Common myeloid progenitor, CD34-positive (primary cell): ENCODE measurements around the gene KRTAP10-3.

Source experiments
- CTCF ChIA-PET: fragments of 350-600 bp; sonication (Branson Sonifier 250); formaldehyde crosslinking; loops from one replicate; lab custom pipeline; 2021; ENCODE audit warnings: antibody characterized with exemption; lab: Charles Lee
- POLR2A ChIA-PET: fragments of 350-600 bp; sonication (Branson Sonifier 250); formaldehyde crosslinking; loops from one replicate; lab custom pipeline; 2021; ENCODE audit warnings: antibody characterized with exemption; lab: Charles Lee
- DNase-seq, 3 donors: peaks; one replicate each; pipeline versions ENCODE4 v3.0.0 to v3.0.0-alpha.2; 2013
- H3K27ac ChIP-seq, 2 experiments: 1 replicate in 1 of 2; 2 replicates in 1 of 2; pipeline ENCODE4 v1.7.0; 2013; ENCODE audit warnings: inconsistent platforms in 2 of 2, low read length in 2 of 2, mild to moderate bottlenecking in 2 of 2, low read depth in 1 of 2, moderate library complexity in 1 of 2; ENCODE audit not compliant: severe bottlenecking in 2 of 2, insufficient read depth in 1 of 2, poor library complexity in 1 of 2
- H3K27me3 ChIP-seq, 5 experiments: replicated peaks in 2 of 5; 1 replicate in 3 of 5; 2 replicates in 2 of 5; pipeline versions ENCODE4 v1.6.1 to v1.7.0; 2013; ENCODE audit warnings: low read length in 4 of 5, mild to moderate bottlenecking in 2 of 5, moderate library complexity in 2 of 5, inconsistent platforms in 1 of 5; ENCODE audit not compliant: insufficient read depth in 5 of 5, control insufficient read depth in 4 of 5
- H3K36me3 ChIP-seq, 4 experiments: 1 replicate in 2 of 4; 2 replicates in 2 of 4; pipeline versions ENCODE4 v1.6.1 to v1.7.0; 2013; ENCODE audit warnings: low read length in 3 of 4, control low read depth in 1 of 4, mild to moderate bottlenecking in 1 of 4; ENCODE audit not compliant: control insufficient read depth in 4 of 4, insufficient read depth in 4 of 4
- H3K4me1 ChIP-seq, 4 experiments: 1 replicate in 3 of 4; 2 replicates in 1 of 4; pipeline versions ENCODE4 v1.6.1 to v1.7.1; 2013; ENCODE audit warnings: low read length in 3 of 4, mild to moderate bottlenecking in 3 of 4, control low read depth in 1 of 4, inconsistent platforms in 1 of 4, moderate library complexity in 1 of 4; ENCODE audit not compliant: control insufficient read depth in 4 of 4, insufficient read depth in 4 of 4; ENCODE audit errors: control extremely low read depth in 1 of 4
- H3K4me3 ChIP-seq, 7 experiments: 1 replicate in 4 of 7; 2 replicates in 3 of 7; pipeline versions ENCODE4 v1.5.1 to v1.7.0; 2013; ENCODE audit warnings: mild to moderate bottlenecking in 7 of 7, low read length in 6 of 7, moderate library complexity in 6 of 7, inconsistent platforms in 2 of 7, low read depth in 2 of 7, control low read depth in 1 of 7; ENCODE audit not compliant: insufficient read depth in 4 of 7, control insufficient read depth in 1 of 7; ENCODE audit errors: extremely low read depth in 1 of 7
- H3K9me3 ChIP-seq, 5 experiments: 1 replicate in 4 of 5; 2 replicates in 1 of 5; pipeline versions ENCODE4 v1.6.1 to v1.7.1; 2013; ENCODE audit warnings: low read length in 4 of 5, mild to moderate bottlenecking in 2 of 5, inconsistent platforms in 1 of 5, low read depth in 1 of 5, moderate library complexity in 1 of 5; ENCODE audit not compliant: control insufficient read depth in 4 of 5, insufficient read depth in 2 of 5; ENCODE audit errors: control extremely low read depth in 1 of 5
- WGBS: methylation state at CpG from one replicate; pipeline ENCODE4 v1.1.5; 2013; ENCODE audit not compliant: insufficient coverage; 5-methylcytosine and 5-hydroxymethylcytosine counted together

Gene KRTAP10-3

GRCh38 chr21:44537930-44538911, 20.4 kb downstream of the KRTAP10-3 start:
- Histone ChIP-seq H3K36me3 (no peaks in the 10 kb centered on the region), H3K4me1 (no peaks in the 10 kb centered on the region), H3K9me3 (peaks cover 0 to 5% (median 0%) of the 10 kb centered on the region in 5 experiments), H3K27ac (no peak overlapping the region), H3K4me3 (no peak overlapping the region), H3K27me3 (peaks cover 0 to 11% (median 3%) of the 10 kb centered on the region in 5 experiments)
- ChIA-PET CTCF (interaction anchor here (0.7 kb wide), 1 partner anchor 205 kb away, joined by 3 read pairs; no protein-coding TSS in a partner anchor), POLR2A (no interaction called here)
- WGBS, result 98% methylated on average over 27 of the region's 33 CpGs
- DNase-seq, result no peak

- H3K27me3 ChIP-seq, result peaks cover 0 to 9% (median 0%) of the 10 kb centered on the region in 5 experiments
- H3K27ac ChIP-seq, result no peak overlapping the region
- POLR2A ChIA-PET, result interaction anchor here (0.6 kb wide), 1 partner anchor 256 kb away, joined by 3 read pairs; no protein-coding TSS in a partner anchor
- H3K36me3 ChIP-seq, result no peaks in the 10 kb centered on the region
- CTCF ChIA-PET, result no interaction called here
- DNase-seq, result no peak
- no peak overlapping the region for H3K4me3 ChIP-seq
- H3K4me1 ChIP-seq, result no peaks in the 10 kb centered on the region
- no peaks in the 10 kb centered on the region for H3K9me3 ChIP-seq
- WGBS, result 94% methylated on average over 7 of the region's 7 CpGs
These were observed 22.6 kb downstream of the KRTAP10-3 start for GRCh38 chr21:44535963-44536362.

- H3K27ac ChIP-seq, result no peak overlapping the region
- POLR2A ChIA-PET, result no interaction called here
- H3K9me3 ChIP-seq, result no peaks in the 10 kb centered on the region
- H3K4me1 ChIP-seq, result no peaks in the 10 kb centered on the region
- DNase-seq, result no peak
- 93% methylated on average over 6 of the region's 6 CpGs for WGBS
- no peaks in the 10 kb centered on the region for H3K36me3 ChIP-seq
- H3K4me3 ChIP-seq, result no peak overlapping the region
- CTCF ChIA-PET, result no interaction called here
- H3K27me3 ChIP-seq, result peaks cover 0 to 8% (median 0%) of the 10 kb centered on the region in 5 experiments
These were observed 23.9 kb downstream of the KRTAP10-3 start for GRCh38 chr21:44534688-44535087.

- no peak for DNase-seq
- WGBS, result 92% methylated on average over 9 of the region's 21 CpGs
- Histone ChIP-seq H3K4me1 (no peaks in the 10 kb centered on the region), H3K4me3 (no peak overlapping the region), H3K27me3 (peaks cover 0 to 8% (median 0%) of the 10 kb centered on the region in 5 experiments), H3K9me3 (no peaks in the 10 kb centered on the region), H3K27ac (no peak overlapping the region), H3K36me3 (no peaks in the 10 kb centered on the region)
- POLR2A ChIA-PET, result no interaction called here
- CTCF ChIA-PET, result no interaction called here
These were observed 24.5 kb downstream of the KRTAP10-3 start for GRCh38 chr21:44533891-44534627.

DNA sequence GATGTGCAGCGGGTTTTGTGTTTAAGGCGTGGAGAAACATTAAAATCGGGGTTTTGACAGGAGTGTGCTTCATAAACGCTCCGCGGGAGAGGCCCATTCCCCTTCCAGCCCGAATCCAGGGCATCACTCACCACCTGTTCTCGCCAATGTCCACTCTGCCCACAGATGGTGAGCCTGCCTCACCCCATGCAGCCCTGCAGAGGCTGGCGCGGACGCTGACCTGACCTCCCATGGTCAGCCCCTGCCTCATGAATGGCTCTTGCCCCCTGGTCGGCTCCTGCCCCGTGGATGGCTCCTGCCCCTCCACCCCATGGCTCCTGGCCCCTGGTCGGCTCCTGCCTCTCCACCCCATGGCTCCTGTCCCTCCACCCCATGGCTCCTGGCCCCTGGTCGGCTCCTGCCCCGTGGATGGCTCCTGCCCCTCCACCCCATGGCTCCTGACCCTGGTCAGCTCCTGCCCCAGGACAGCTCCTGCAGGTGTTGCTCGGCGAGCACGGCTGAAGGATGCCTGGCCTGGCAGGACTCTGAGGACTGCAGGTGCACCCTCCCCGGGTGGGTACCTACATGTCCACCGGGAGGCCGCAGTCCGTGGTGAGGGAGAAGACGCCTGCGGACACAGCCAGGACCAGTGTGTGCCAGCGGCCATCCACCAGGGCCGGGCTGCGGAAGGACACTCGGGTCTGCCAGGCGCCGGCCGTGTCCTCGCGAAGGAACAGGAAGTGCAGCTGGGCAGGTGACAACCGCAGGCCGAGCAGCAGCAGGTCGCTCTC, 25.3 kb downstream of the KRTAP10-3 start:
- WGBS, result 97% methylated on average over 36 of the region's 37 CpGs
- no peak for DNase-seq
- POLR2A ChIA-PET, result no interaction called here
- Histone ChIP-seq H3K27me3 (peaks cover 0 to 8% (median 0%) of the 10 kb centered on the region in 5 experiments), H3K36me3 (no peaks in the 10 kb centered on the region), H3K4me1 (no peaks in the 10 kb centered on the region), H3K27ac (no peak overlapping the region), H3K9me3 (no peaks in the 10 kb centered on the region), H3K4me3 (no peak overlapping the region)
- CTCF ChIA-PET, result no interaction called here

DNA sequence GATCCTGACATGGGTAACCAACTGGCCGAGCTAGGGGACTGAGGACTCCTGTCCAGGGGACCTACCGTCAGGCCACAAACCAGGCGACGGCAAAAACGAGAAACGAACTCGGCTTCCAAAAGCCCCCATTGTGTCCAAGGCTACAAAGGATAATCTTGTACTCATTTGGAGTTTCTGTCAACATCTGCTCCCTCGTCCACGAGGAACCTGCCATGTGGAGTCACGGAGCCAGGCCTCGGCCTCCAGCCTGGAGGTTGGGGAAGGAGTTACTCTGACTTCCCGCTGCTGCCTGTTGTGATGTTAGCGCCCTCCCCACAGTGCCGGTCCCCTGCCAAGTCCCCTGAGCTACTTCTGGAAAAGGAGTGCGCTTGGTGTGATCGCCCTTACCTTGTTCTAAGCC, 25.9 kb downstream of the KRTAP10-3 start:
- no peaks in the 10 kb centered on the region for H3K9me3 ChIP-seq
- H3K4me3 ChIP-seq, result no peak overlapping the region
- no peak for DNase-seq
- ChIA-PET CTCF (no interaction called here), POLR2A (no interaction called here)
- H3K36me3 ChIP-seq, result no peaks in the 10 kb centered on the region
- no peak overlapping the region for H3K27ac ChIP-seq
- H3K4me1 ChIP-seq, result no peaks in the 10 kb centered on the region
- over 99% methylated on average over 16 of the region's 16 CpGs for WGBS
- peaks cover 0 to 8% (median 0%) of the 10 kb centered on the region in 5 experiments for H3K27me3 ChIP-seq
